Astrocyte of the cerebellum (primary cell): Measurements from ENCODE around the gene SFXN2.
A peak's percentile ranks its signal among the peaks of the same experiment; 100 is the strongest.

Source experiments
- DNase-seq: peaks from one replicate; pipeline ENCODE4 v3.0.0-alpha.2; 2011; ENCODE audit warnings: low read depth
- H3K4me3 ChIP-seq: 2 replicates; pipeline ENCODE4 v1.5.1; 2011; ENCODE audit warnings: mild to moderate bottlenecking, low read depth, low read length, moderate library complexity
- CTCF ChIP-seq: IDR thresholded peaks from 2 replicates; pipeline ENCODE4 v1.5.1; 2012; ENCODE audit warnings: low read length, low read depth, moderate library complexity, mild to moderate bottlenecking; ENCODE audit errors: missing control alignments
- in situ Hi-C: cut with HindIII; loops from 2 replicates; pipeline ENCODE4 v1.10.0; 2017; ENCODE audit warnings: low sequenced_read_pairs

SFXN2 gene

GRCh38 chr10:102676534-102677315 lies 37.7 kb upstream of the SFXN2 start:
- no peak for DNase-seq
- in situ Hi-C loops = loop anchor here (5.0 kb wide), 1 partner anchor 36 kb away; the partner anchor contains the start of genes ARL3 and SFXN2
- no peak for TF ChIP-seq CTCF
- H3K4me3 ChIP-seq = no peak overlapping the region

GRCh38 chr10:102677331-102678067 lies 36.9 kb upstream of the SFXN2 start:
- in situ Hi-C loops = loop anchor here (5.0 kb wide), 1 partner anchor 35 kb away; the partner anchor contains the start of genes ARL3 and SFXN2
- no peak overlapping the region for H3K4me3 ChIP-seq
- no peak for DNase-seq
- TF ChIP-seq CTCF = no peak

- TF ChIP-seq CTCF = no peak
- no peak for DNase-seq
- in situ Hi-C loops = loop anchor here (5.0 kb wide), 1 partner anchor 34 kb away; the partner anchor contains the start of genes ARL3 and SFXN2
- H3K4me3 ChIP-seq = no peak overlapping the region
These were observed 36.4 kb upstream of the SFXN2 start for GRCh38 chr10:102678068-102678400.

- no peak for DNase-seq
- in situ Hi-C loops = loop anchor here (5.0 kb wide), 1 partner anchor 33 kb away; the partner anchor contains the start of genes ARL3 and SFXN2
- H3K4me3 ChIP-seq = no peak overlapping the region
- peak; percentile 76 for TF ChIP-seq CTCF
These were observed 35.6 kb upstream of the SFXN2 start for GRCh38 chr10:102678842-102679289.

GRCh38 chr10:102679596-102679995 lies 34.8 kb upstream of the SFXN2 start:
- no peak for DNase-seq
- H3K4me3 ChIP-seq = no peak overlapping the region
- TF ChIP-seq CTCF = no peak
- in situ Hi-C loops = loop anchor here (5.0 kb wide), 1 partner anchor 33 kb away; the partner anchor contains the start of genes ARL3 and SFXN2

- DNase-seq = no peak
- H3K4me3 ChIP-seq = no peak overlapping the region
- in situ Hi-C loops = no loop called here
- no peak for TF ChIP-seq CTCF
These were observed 32.7 kb upstream of the SFXN2 start for GRCh38 chr10:102681696-102682095.
